ENCODE data around the gene SERTAD4. TPM values are rescaled to one million over a fixed set of nuclear protein-coding genes. Genes with fewer than 3 reads are reported as not detected.

Gene SERTAD4
- total and polyA plus RNA-seq, 10 of the 15 experiments (the other 5 are each of a cell fraction or from before 2014, with no cell fraction given): not detected

GRCh38 chr1:210222340-210223006 lies 10.1 kb upstream of the SERTAD4 start:
- Histone ChIP-seq H3K9ac (ENCODE audit: control insufficient read depth, insufficient read depth, low read length) (no peak overlapping the region), H3K27me3 (replicated peaks in 1 of 2; ENCODE audit: control insufficient read depth in 2 of 2, insufficient read depth in 2 of 2, low read length in 1 of 2) (no peaks in the 10 kb centered on the region; a peak in 1 of 4 replicates), H3K79me2 (ENCODE audit: control insufficient read depth, insufficient read depth, low read length) (no peaks in the 10 kb centered on the region), H3K4me2 (ENCODE audit: control insufficient read depth, insufficient read depth) (no peak overlapping the region), H4K20me1 (ENCODE audit: control insufficient read depth, insufficient read depth) (no peaks in the 10 kb centered on the region), H3K4me1 (ENCODE audit: control insufficient read depth, insufficient read depth, low read length) (no peaks in the 10 kb centered on the region), H3K9me3 (replicated peaks; ENCODE audit: control insufficient read depth, insufficient read depth, low read length) (no peaks in the 10 kb centered on the region), H3K4me3 (no peak overlapping the region), H3K27ac (ENCODE audit: control insufficient read depth, insufficient read depth) (no peak overlapping the region), H3K36me3 (ENCODE audit: control insufficient read depth in 2 of 2, insufficient read depth in 2 of 2, low read length in 1 of 2) (no peaks in the 10 kb centered on the region), H2AFZ (ENCODE audit: control insufficient read depth, low read depth, low read length) (no peak overlapping the region)
- DNase-seq (ENCODE audit: low read depth, low spot score) (no peak), ATAC-seq (no peak), FAIRE-seq (no peak)
- POLR2A ChIA-PET: no interaction called here
- 6% methylated on average over 6 of the region's 6 CpGs for WGBS (ENCODE audit: insufficient coverage, insufficient replicate concordance, low lambda C conversion rate, missing lambda C conversion rate)
- no peak for TF ChIP-seq RB1 (IDR thresholded peaks at IDR 0.05; ENCODE audit: borderline replicate concordance)
- no peak for TF ChIP-seq MYC (IDR thresholded peaks at IDR 0.05; ENCODE audit: insufficient read depth, insufficient read length, insufficient replicate concordance, low read length, severe bottlenecking)
- no peak for TF ChIP-seq SREBF2 (IDR thresholded peaks at IDR 0.05; ENCODE audit: low read length)
- TF ChIP-seq RBBP5 (conservative IDR thresholded peaks at IDR 0.05): no peak
- intact Hi-C loops (cut with micrococcal nuclease; ENCODE audit: unreplicated experiment): no loop called here
- in situ Hi-C loops (cut with MboI): no loop called here
- CTCF ChIA-PET: no interaction called here
- BruUV-seq (replicated peaks): no TSS peak
- SMC1A ChIA-PET (ENCODE audit: uncharacterized antibody, unreplicated experiment): interaction anchor here (1.0 to 1.4 kb wide), 2 partner anchors 8 to 16 kb away, joined by 3 read pairs; no protein-coding TSS in a partner anchor
- RAD21 ChIA-PET (ENCODE audit: unreplicated experiment): no interaction called here

DNA sequence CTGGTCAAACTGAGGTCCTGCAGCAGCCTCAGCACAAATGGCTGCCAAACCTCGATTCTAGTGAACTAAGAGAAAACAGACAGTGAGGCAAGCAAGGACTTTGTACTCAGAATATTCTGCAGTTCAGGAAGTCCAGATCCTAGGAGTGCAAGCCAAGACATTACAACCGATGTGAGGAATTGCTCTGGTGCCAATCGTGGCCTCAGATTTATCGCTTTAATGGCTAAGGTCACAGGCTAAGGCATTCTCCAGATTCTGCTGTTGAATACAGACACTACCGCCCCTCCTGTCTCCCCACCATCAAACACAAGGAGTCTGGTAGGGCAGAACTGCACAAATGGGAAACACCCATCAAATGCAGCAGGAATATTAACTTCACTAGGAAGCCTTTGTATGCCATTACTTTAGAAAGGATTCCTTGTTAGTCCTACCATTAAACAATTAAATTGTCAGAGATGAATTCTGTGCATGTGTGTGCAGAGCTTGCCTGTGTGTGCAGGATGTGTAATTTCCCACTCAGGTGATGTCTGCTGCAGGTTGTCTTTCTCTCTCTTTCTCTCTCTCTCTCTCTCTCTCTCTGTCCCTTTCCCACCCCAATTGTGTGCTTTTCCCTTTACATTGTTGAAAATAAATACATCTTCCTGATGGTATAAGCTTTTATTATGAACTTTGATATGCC lies 9.2 kb upstream of the SERTAD4 start:
- 31% methylated on average over 5 of the region's 5 CpGs for WGBS (ENCODE audit: insufficient coverage, insufficient replicate concordance, low lambda C conversion rate, missing lambda C conversion rate)
- no peak overlapping the region for H3K4me2 ChIP-seq (ENCODE audit: control insufficient read depth, insufficient read depth)
- TF ChIP-seq TCF7 (IDR thresholded peaks at IDR 0.05; ENCODE audit: borderline replicate concordance) (no peak), HCFC1 (IDR thresholded peaks at IDR 0.05; ENCODE audit: low read length) (no peak), ZSCAN29 (IDR thresholded peaks at IDR 0.05) (no peak), CBX3 (IDR thresholded peaks at IDR 0.05; ENCODE audit: borderline replicate concordance, low read depth) (no peak), TCF3 (IDR thresholded peaks at IDR 0.05; ENCODE audit: borderline replicate concordance, insufficient read depth, low read depth, low read length) (no peak), RUNX3 (IDR thresholded peaks at IDR 0.05; ENCODE audit: low read length) (no peak), ETV6 (conservative IDR thresholded peaks at IDR 0.05 in 1 of 2, IDR thresholded peaks at IDR 0.05 in 1 of 2; ENCODE audit: borderline replicate concordance in 1 of 2, low read depth in 1 of 2) (no peak)
- TF ChIP-seq, protein P1, sequence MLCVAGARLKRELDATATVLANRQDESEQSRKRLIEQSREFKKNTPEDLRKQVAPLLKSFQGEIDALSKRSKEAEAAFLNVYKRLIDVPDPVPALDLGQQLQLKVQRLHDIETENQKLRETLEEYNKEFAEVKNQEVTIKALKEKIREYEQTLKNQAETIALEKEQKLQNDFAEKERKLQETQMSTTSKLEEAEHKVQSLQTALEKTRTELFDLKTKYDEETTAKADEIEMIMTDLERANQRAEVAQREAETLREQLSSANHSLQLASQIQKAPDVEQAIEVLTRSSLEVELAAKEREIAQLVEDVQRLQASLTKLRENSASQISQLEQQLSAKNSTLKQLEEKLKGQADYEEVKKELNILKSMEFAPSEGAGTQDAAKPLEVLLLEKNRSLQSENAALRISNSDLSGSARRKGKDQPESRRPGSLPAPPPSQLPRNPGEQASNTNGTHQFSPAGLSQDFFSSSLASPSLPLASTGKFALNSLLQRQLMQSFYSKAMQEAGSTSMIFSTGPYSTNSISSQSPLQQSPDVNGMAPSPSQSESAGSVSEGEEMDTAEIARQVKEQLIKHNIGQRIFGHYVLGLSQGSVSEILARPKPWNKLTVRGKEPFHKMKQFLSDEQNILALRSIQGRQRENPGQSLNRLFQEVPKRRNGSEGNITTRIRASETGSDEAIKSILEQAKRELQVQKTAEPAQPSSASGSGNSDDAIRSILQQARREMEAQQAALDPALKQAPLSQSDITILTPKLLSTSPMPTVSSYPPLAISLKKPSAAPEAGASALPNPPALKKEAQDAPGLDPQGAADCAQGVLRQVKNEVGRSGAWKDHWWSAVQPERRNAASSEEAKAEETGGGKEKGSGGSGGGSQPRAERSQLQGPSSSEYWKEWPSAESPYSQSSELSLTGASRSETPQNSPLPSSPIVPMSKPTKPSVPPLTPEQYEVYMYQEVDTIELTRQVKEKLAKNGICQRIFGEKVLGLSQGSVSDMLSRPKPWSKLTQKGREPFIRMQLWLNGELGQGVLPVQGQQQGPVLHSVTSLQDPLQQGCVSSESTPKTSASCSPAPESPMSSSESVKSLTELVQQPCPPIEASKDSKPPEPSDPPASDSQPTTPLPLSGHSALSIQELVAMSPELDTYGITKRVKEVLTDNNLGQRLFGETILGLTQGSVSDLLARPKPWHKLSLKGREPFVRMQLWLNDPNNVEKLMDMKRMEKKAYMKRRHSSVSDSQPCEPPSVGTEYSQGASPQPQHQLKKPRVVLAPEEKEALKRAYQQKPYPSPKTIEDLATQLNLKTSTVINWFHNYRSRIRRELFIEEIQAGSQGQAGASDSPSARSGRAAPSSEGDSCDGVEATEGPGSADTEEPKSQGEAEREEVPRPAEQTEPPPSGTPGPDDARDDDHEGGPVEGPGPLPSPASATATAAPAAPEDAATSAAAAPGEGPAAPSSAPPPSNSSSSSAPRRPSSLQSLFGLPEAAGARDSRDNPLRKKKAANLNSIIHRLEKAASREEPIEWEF (IDR thresholded peaks at IDR 0.05; ENCODE audit: insufficient replicate concordance, low read depth, low read length): no peak

More for the DNA sequence above, 9.2 kb upstream of the SERTAD4 start:
- Histone ChIP-seq H3K4me1 (ENCODE audit: control insufficient read depth, insufficient read depth, low read length) (no peaks in the 10 kb centered on the region), H4K20me1 (ENCODE audit: control insufficient read depth, insufficient read depth) (no peaks in the 10 kb centered on the region), H3K79me2 (ENCODE audit: control insufficient read depth, insufficient read depth, low read length) (no peaks in the 10 kb centered on the region), H3K9ac (ENCODE audit: control insufficient read depth, insufficient read depth, low read length) (no peak overlapping the region), H3K4me3 (no peak overlapping the region), H3K9me3 (replicated peaks; ENCODE audit: control insufficient read depth, insufficient read depth, low read length) (no peaks in the 10 kb centered on the region), H3K27me3 (replicated peaks in 1 of 2; ENCODE audit: control insufficient read depth in 2 of 2, insufficient read depth in 2 of 2, low read length in 1 of 2) (no peaks in the 10 kb centered on the region; a peak in 1 of 4 replicates), H3K36me3 (ENCODE audit: control insufficient read depth in 2 of 2, insufficient read depth in 2 of 2, low read length in 1 of 2) (no peaks in the 10 kb centered on the region), H2AFZ (ENCODE audit: control insufficient read depth, low read depth, low read length) (no peak overlapping the region), H3K27ac (ENCODE audit: control insufficient read depth, insufficient read depth) (no peak overlapping the region)
- RAD21 ChIA-PET (ENCODE audit: unreplicated experiment): no interaction called here
- POLR2A ChIA-PET: no interaction called here
- ATAC-seq (no peak), FAIRE-seq (no peak), DNase-seq (ENCODE audit: low read depth, low spot score) (no peak)
- in situ Hi-C loops (cut with MboI) (no loop called here), intact Hi-C loops (cut with micrococcal nuclease; ENCODE audit: unreplicated experiment) (no loop called here)
- BruUV-seq (replicated peaks): no TSS peak
- SMC1A ChIA-PET (ENCODE audit: uncharacterized antibody, unreplicated experiment): interaction anchor here (1.0 to 1.4 kb wide), 2 partner anchors 9 to 15 kb away, joined by 3 read pairs; no protein-coding TSS in a partner anchor
- CTCF ChIA-PET: no interaction called here
